GM18526 (cell line): ENCODE measurements around the gene CCDC51.

Experiments used
- POLR2A ChIP-seq: IDR thresholded peaks from 3 replicates; pipeline ENCODE4 v1.6.1; 2011; ENCODE audit not compliant: insufficient read length; ENCODE audit errors: extremely low read depth

CCDC51 gene, protein sequence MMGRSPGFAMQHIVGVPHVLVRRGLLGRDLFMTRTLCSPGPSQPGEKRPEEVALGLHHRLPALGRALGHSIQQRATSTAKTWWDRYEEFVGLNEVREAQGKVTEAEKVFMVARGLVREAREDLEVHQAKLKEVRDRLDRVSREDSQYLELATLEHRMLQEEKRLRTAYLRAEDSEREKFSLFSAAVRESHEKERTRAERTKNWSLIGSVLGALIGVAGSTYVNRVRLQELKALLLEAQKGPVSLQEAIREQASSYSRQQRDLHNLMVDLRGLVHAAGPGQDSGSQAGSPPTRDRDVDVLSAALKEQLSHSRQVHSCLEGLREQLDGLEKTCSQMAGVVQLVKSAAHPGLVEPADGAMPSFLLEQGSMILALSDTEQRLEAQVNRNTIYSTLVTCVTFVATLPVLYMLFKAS

GRCh38 chr3:48439820-48440589 is at the start of gene CCDC51, which contains the start of gene TMA7:
Gene CCDC51, minus strand, starts transcription at chr3:48440119. Its CDS starts 4,991 bp downstream, at chr3:48435128.
Gene TMA7, plus strand, starts transcription at chr3:48440257. Its CDS starts 40 bp downstream, at chr3:48440297.
- TF ChIP-seq POLR2A = peak; percentile 81

DNA sequence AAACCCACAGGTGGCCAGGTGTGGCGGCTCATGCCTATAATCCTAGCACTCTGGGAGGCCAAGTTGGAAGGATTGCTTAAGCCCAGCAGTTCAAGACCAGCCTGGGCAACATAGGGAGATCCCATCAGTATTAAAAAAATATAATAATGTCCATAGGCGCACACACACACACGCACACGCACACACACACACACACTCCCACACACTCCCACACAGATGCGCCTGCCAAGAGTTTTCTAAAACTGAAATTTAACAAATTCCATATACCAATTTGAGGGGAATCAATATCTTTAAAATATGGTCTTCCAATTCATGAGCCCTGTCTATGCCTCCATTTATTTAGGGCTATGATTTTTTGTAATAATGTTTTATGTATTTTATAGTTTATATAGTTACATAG is 47.0 kb upstream of the CCDC51 start:
- TF ChIP-seq POLR2A = no peak

DNA sequence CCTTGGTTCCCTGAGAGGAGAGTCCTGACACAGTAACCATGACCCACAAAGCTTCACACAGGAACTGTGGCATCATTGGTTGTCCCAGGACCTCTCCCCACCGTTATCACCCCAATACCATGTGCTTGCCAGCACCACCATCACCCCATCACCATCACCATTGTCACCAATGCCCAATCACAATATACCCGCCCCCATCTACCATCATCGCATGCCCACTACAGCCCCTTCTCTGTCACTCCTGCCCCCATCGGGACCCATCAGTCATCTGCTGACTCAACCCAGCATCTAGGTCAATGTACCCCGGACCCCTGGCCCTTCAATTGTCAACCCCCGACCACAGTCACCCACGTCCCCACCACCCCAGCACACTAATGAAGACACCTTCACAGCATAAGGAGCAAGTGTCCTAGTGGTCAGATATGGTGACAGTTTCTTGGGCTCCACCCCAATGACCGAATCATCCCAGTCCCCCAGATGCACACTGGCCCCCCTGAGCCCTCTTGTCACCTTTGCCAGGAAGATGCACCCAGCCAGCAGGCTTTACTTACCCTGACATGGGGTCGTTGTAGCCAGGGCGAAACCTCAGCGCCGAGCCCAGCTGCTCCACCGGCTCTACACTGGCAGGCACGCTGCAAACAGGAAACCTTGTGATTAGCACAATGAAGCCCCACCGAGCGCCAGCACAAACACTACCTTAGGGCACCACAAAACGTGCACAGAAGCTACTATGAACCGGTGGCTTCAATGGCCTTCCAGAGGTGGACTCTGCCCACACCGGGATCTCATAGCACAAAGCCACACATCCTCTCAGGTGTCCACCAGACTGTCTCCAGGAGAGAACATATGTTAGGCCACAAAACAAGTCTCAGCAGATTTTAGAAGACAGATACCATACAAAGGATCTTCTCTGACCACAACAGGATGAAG is 39.0 kb upstream of the CCDC51 start:
- TF ChIP-seq POLR2A = no peak

GRCh38 chr3:48477959-48478520 is 38.1 kb upstream of the CCDC51 start:
- TF ChIP-seq POLR2A = no peak

DNA sequence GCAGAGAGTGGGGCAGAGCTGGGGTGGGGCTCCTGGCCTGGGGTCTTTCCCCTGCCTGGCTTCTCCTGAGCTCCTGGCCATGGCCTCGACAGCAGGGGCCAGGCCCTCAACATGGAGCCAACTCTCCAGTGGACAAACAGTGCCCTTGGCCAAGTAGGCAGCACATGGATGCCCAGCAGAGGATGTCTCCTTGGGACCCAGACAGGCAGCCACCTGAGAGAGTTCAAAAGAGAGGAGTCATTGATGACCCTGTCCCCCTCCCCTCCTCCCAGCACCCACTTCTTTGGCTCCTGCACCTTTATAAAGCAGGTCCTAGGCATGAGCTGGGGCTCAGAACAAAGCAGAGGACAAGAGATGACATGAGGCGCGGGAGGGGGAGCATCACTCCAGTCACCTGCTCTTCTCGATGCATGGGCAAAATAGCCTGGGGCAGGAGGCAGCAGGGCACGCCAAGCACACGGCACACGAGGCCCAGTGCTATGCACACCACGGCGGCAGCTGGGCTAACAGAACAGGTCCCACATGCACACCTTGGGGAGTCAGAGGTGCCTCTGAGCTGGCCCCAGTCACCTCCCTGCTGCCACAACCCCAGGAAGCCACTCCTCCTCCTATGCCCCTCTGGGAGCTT is 36.6 kb upstream of the CCDC51 start:
- TF ChIP-seq POLR2A = no peak

DNA sequence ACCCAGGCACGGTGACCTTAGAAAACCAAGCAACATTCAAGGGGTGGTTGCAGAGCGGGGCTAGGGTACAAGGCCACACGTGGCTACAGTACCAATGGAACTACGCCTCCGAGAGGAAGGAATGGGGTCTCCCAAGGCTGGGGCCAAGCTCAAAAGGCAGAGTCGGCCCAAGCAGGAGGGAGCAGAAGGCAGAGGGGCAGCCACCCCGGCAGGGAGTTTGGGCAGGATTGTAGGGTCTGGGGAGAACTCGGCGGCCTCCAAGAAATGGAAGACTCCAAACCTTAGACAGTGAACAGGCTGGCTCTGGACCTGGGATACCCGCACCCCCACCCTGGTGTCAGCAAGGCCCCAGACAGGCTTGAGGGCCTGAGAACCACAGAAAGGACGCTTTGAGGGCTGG is 35.3 kb upstream of the CCDC51 start:
- TF ChIP-seq POLR2A = no peak

DNA sequence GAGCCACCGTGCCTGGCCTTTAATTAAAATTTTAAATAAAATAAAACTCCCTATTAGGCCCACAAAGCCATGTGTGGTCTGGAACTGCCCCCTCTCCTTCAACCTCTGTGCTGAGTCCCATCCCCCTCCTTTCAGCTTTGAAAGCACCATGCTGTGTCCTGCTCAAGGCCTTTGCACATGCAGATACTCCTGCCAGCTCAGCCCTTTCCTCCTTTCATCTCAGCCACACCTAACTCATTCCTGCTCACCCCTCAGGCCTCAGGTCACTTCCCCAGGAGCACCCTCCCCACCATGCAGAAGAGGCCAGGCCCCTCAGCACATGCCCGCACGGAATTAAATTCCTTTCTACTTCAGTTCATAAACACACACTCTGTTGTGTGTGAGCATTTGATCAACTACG is 34.7 kb upstream of the CCDC51 start:
- TF ChIP-seq POLR2A = no peak

DNA sequence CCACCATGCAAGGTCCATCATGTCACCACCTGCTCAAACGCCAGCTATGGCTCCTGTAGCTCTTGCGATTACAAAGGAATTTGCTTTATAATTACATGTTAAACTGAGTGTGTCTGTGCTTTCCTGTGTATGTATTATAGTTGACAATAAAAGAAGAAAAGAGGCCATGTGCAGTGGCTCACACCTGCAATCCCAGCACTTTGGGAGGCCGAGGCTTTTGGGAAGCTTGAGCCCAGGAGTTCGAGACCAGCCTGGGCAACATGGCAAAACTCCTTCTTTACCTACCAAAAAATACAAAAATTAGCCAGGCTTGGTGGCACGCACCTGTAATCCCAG is 33.7 kb upstream of the CCDC51 start:
- TF ChIP-seq POLR2A = no peak

DNA sequence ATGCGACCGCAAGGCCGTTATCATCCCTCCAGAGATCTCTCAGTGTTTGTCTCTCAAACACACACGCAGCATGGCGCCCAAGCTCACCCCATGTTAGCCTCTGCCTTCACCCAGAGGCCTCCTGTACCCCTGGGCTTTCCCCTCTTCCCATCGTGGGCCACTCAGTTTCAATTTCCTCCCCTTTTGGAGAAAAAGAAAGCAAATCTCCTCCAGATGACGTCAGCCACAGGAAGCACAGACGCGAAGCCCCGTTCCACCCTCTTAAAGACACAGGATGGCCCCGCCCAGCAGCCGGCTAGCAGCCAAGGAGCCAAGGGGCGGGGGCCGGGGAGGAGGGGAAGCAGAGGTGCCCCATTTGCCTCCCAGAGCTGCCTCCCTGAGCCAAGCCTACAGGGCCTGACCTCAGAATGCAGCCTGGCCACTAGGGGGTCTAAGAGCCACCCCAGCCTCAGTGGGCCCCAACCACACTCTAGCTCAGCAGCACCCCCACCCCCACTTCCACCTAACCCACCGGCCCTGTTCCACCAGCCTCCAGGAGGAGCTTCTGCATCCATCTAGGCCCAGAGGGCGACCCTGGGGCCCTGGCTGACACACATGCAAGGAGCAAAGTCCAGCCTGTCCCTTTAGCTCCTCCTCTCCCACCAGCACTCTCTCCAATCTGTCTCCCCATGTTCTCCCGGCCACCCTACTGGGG is 33.2 kb upstream of the CCDC51 start:
- TF ChIP-seq POLR2A = peak; percentile 87

GRCh38 chr3:48472673-48472922 is 32.7 kb upstream of the CCDC51 start:
- no peak for TF ChIP-seq POLR2A

GRCh38 chr3:48470286-48470685 is 30.4 kb upstream of the CCDC51 start:
- no peak for TF ChIP-seq POLR2A

DNA sequence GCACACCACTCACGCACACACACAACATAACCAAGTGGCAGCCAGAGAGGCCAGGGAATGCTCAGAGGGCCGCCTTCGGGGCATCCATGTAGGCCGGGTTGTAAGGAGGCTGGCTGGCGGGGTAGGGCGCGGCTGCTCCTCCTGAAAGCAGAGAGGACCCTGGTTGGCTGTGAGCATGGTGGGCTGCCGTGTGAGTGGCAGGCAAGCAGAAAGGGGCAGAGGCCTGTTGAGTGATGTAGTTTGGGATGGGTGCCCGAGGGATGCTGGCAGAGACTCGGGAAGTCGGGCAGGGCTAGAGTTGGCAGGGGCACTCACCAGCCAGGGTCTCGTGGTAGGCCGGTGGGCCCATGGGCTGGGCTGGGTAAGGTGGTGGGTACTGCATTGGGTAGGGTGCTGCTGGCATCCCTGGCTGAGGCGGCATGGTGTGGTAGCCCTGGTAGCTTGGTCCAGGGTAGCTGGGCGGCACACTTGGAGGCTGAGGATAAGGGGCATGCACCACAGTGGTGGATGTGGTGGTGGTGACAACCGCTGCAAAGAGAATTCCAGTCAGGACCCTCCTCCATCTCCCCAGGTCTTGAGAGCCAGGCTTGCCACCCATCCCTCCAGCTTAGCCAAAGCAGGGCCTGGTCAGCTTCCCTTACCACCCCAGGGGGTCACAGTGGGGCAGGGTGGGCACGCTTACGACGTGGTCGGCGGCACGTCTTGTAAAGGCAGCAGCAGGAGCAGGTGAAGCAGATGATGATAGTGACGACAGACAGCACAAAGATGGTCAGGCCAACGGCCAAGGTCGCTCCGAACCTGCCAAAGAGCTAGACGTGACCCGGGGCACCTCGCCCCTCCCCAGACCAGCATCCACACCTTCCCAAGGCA is 29.4 kb upstream of the CCDC51 start:
- TF ChIP-seq POLR2A = peak; percentile 16

GRCh38 chr3:48468329-48468731 is 28.4 kb upstream of the CCDC51 start:
- TF ChIP-seq POLR2A = no peak

- TF ChIP-seq POLR2A = no peak
These were observed 27.8 kb upstream of the CCDC51 start for GRCh38 chr3:48467473-48468267.
